ENCODE measurements around the gene FGF13. TPM values are rescaled to one million over a fixed set of nuclear protein-coding genes. Genes with fewer than 3 reads are reported as not detected.

The FGF13 gene
- total and polyA plus RNA-seq, 2 of the 13 experiments (the other 11 are each of a cell fraction or from before 2014, with no cell fraction given), result 0.09 to 0.33 TPM

DNA sequence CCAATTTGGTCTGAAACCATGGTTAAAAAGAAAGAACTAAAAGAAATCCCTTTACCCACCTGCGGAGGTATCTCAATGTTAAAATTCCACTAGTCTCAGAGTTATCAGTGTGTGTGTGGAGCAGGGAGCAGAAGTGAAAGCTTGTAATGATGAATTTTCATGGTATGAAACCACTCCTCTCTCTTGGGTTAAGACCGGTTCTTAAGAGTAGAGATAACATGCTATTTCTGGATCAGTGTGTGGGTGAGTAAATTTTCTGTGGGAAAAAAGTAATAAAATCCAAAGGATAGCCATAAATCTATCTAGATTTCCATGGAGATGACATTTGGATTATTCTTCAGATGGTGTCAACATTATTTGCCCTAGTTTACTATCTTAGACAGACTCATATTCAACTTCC lies 3.2 kb downstream of the FGF13 start:
- Histone ChIP-seq H3K4me2 (ENCODE audit: low read depth, low read length) (no peak overlapping the region), H3K27me3 (ENCODE audit: control insufficient read depth in 1 of 2, insufficient read depth in 2 of 2, low read length in 2 of 2) (0 out of 5 replicates have a peak, but pooled peaks cover 0 to 3% of the 10 kb centered on the region in 2 experiments), H4K20me1 (ENCODE audit: insufficient read depth, low read length) (no peaks in the 10 kb centered on the region), H3K36me3 (replicated peaks in 1 of 2; ENCODE audit: control insufficient read depth in 1 of 2, insufficient read depth in 2 of 2, low read length in 2 of 2) (no peaks in the 10 kb centered on the region), H3K79me2 (ENCODE audit: insufficient read depth, low read length) (no peaks in the 10 kb centered on the region), H3K9ac (ENCODE audit: insufficient read depth, low read depth, low read length) (no peak overlapping the region), H2AFZ (ENCODE audit: low read length) (no peak overlapping the region), H3K27ac (ENCODE audit: extremely low read length, insufficient read depth, low read length) (no peak overlapping the region), H3K9me3 (ENCODE audit: low read length) (no peaks in the 10 kb centered on the region), H3K4me3 (replicated peaks in 1 of 3; ENCODE audit: insufficient read depth in 1 of 3, low read depth in 2 of 3, low read length in 3 of 3) (no peak overlapping the region), H3K4me1 (ENCODE audit: insufficient read depth, low read length) (no peaks in the 10 kb centered on the region)
- ChIA-PET CTCF (ENCODE audit: low intra/inter-chr PET ratio, low total read pairs) (no interaction called here), POLR2A (no interaction called here)
- 92% methylated on average over 2 of the region's 2 CpGs for WGBS (ENCODE audit: low lambda C conversion rate)
- in situ Hi-C loops (cut with HindIII; ENCODE audit: extremely low pct_ligation_motif_present, low pct_unique_long_range_greater_than_20kb), result no loop called here
- intact Hi-C loops (cut with micrococcal nuclease; ENCODE audit: unreplicated experiment), result no loop called here
- FAIRE-seq (no peak), ATAC-seq (no peak), DNase-seq (ENCODE audit: low spot score) (no peak)
- no TSS peak for BruUV-seq (replicated peaks)
- TF ChIP-seq ARID2 (CRISPR knock-in tag; IDR thresholded peaks at IDR 0.05; ENCODE audit: borderline replicate concordance) (no peak), ZNF891 (CRISPR knock-in tag; IDR thresholded peaks at IDR 0.05) (no peak), ZNF768 (CRISPR knock-in tag; IDR thresholded peaks at IDR 0.05) (no peak), SRY (CRISPR knock-in tag; IDR thresholded peaks at IDR 0.05) (no peak), TBX3 (IDR thresholded peaks at IDR 0.05; ENCODE audit: borderline replicate concordance) (no peak), TEAD3 (CRISPR knock-in tag; optimal IDR thresholded peaks at IDR 0.05; ENCODE audit: borderline replicate concordance) (no peak), PAF1 (CRISPR knock-in tag; IDR thresholded peaks at IDR 0.05) (no peak), ZNF605 (CRISPR knock-in tag; IDR thresholded peaks at IDR 0.05) (no peak), DNMT3B (CRISPR knock-in tag; conservative IDR thresholded peaks at IDR 0.05) (no peak)
- TF ChIP-seq, protein P1, sequence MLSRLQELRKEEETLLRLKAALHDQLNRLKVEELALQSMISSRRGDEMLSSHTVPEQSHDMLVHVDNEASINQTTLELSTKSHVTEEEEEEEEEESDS (CRISPR knock-in tag; IDR thresholded peaks at IDR 0.05; ENCODE audit: borderline replicate concordance), result no peak

DNA sequence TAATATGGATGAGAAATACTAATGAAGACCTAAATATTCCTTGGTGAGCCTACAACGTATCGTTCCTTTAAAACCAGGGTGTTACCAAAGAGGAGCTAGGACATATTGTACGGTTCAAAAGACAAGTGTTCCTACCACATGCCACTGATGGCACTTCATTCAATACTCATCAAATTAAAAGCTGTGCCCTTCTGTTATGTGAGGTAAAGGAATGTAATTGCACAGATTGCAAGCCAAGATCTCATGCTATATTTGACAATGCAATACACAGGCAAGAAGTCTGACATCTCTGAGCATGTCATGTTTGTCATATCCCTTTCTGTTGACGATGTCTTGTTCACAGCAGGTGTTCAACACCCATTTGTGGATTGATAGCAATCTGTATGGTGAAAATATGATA lies 6.9 kb downstream of the FGF13 start:
- no peak overlapping the region for H3K4me3 ChIP-seq (replicated peaks in 1 of 3; ENCODE audit: insufficient read depth in 1 of 3, low read depth in 2 of 3, low read length in 3 of 3)
- in situ Hi-C loops (cut with HindIII; ENCODE audit: extremely low pct_ligation_motif_present, low pct_unique_long_range_greater_than_20kb), result no loop called here
- ATAC-seq (no peak), FAIRE-seq (no peak), DNase-seq (ENCODE audit: low spot score) (no peak)
- intact Hi-C loops (cut with micrococcal nuclease; ENCODE audit: unreplicated experiment), result no loop called here
- no TSS peak for BruUV-seq (replicated peaks)
- ChIA-PET CTCF (ENCODE audit: low intra/inter-chr PET ratio, low total read pairs) (no interaction called here), POLR2A (no interaction called here)
- H3K4me1 ChIP-seq (ENCODE audit: insufficient read depth, low read length), result no peaks in the 10 kb centered on the region
- H2AFZ ChIP-seq (ENCODE audit: low read length), result no peak overlapping the region
- H3K79me2 ChIP-seq (ENCODE audit: insufficient read depth, low read length), result no peaks in the 10 kb centered on the region
- no peak overlapping the region for H3K27ac ChIP-seq (ENCODE audit: extremely low read length, insufficient read depth, low read length)
- TF ChIP-seq ZBTB39 (CRISPR knock-in tag; IDR thresholded peaks at IDR 0.05), result no peak
- no peak for TF ChIP-seq CHD4 (IDR thresholded peaks at IDR 0.05; ENCODE audit: borderline replicate concordance, low read length)
- 30% methylated on average over 4 of the region's 4 CpGs for WGBS (ENCODE audit: low lambda C conversion rate)
- H3K9me3 ChIP-seq (ENCODE audit: low read length), result no peaks in the 10 kb centered on the region
- H3K4me2 ChIP-seq (ENCODE audit: low read depth, low read length), result no peak overlapping the region
- no peak overlapping the region for H3K9ac ChIP-seq (ENCODE audit: insufficient read depth, low read depth, low read length)
- no peaks in the 10 kb centered on the region for H3K27me3 ChIP-seq (ENCODE audit: control insufficient read depth in 1 of 2, insufficient read depth in 2 of 2, low read length in 2 of 2)
- H3K36me3 ChIP-seq (replicated peaks in 1 of 2; ENCODE audit: control insufficient read depth in 1 of 2, insufficient read depth in 2 of 2, low read length in 2 of 2), result no peaks in the 10 kb centered on the region
- no peaks in the 10 kb centered on the region for H4K20me1 ChIP-seq (ENCODE audit: insufficient read depth, low read length)

Data from HepG2 (cell line).